Activated CD8-positive, alpha-beta memory T cell treated with anti-CD3 and anti-CD28 coated beads, Interleukin-2, amount 50 U/mL, for 24 hours (primary cell): ENCODE measurements around the gene PI16.
"Not testable (repeated sequence)": the region's sequence is repeated elsewhere in the genome, so short reads cannot be mapped to it uniquely, and the experiment has no call there.

ENCODE experiments used
- DNase-seq: peaks from one replicate; pipeline ENCODE4 v3.0.0-alpha.2; 2020; ENCODE audit errors: extremely low read depth

PI16 gene

GRCh38 chr6:36975231-36976006 lies 20.9 kb downstream of the PI16 start:
- no peak for DNase-seq

- no peak for DNase-seq
These were observed 21.4 kb downstream of the PI16 start for GRCh38 chr6:36976007-36976264.

DNA sequence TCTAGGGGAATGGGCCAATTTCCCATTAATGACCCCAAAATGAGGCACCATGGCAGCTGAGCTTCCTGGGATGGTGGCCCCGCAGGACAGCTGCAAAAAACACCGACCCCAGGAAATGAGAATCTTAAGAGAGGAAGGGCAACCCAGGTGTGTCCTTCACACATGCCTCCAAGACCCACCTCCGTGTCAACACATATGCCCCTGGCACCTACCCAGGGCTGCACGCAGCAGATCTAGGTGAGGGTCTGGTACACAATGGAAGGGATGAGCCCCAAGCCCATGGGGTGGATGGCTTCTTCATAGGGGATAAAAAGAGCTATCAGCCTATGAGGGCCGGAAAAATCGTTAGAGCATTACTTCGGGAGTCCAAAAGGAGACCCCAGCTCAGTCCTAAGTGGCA lies 22.0 kb downstream of the PI16 start:
- no peak for DNase-seq

GRCh38 chr6:36976931-36977330 lies 22.4 kb downstream of the PI16 start:
- DNase-seq, result no peak

GRCh38 chr6:36977470-36977941 lies 23.0 kb downstream of the PI16 start:
- no peak for DNase-seq

- no peak for DNase-seq
These were observed 24.1 kb downstream of the PI16 start for GRCh38 chr6:36978421-36979346.

DNA sequence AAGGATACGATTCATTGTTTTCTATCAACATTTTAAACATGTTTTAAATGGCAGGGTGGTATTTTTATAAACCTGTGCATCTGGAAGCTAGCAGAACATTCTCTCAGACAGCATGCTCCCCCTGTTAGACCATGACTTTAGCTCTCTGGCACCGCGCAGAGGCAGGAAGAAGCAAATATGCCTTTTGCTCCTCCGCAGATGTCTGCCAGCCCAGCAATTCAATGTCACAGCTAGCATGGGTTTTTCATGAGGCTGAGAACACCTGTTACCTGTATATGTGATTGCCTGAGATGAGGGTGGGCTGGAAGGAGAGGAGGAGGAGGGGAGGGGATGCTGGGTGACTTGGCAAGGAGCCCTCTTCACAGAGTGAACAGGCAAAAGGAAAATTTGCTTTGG lies 24.8 kb downstream of the PI16 start:
- DNase-seq, result no peak

GRCh38 chr6:36980129-36980528 lies 25.6 kb downstream of the PI16 start:
- no peak for DNase-seq

GRCh38 chr6:36980876-36981619 lies 26.5 kb downstream of the PI16 start:
- no peak for DNase-seq

DNA sequence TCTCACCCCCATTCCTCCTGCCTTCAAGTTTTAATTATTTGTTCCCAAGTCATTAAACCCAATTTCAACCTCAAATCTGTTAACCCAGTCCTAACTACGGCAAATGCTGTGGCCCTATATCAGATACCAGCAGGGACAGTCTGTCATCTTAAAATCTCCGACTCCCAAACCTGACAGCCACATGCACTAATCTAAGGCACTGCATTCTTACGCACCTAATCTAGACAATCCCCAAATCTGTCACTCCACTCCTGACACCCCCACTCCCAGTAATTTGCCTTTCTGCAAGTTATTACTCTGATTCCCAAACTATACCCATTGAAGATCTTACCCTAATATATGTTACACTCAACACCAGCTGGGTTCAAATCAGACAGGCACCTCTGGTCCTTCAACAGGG lies 29.0 kb downstream of the PI16 start:
- DNase-seq, result no peak

DNA sequence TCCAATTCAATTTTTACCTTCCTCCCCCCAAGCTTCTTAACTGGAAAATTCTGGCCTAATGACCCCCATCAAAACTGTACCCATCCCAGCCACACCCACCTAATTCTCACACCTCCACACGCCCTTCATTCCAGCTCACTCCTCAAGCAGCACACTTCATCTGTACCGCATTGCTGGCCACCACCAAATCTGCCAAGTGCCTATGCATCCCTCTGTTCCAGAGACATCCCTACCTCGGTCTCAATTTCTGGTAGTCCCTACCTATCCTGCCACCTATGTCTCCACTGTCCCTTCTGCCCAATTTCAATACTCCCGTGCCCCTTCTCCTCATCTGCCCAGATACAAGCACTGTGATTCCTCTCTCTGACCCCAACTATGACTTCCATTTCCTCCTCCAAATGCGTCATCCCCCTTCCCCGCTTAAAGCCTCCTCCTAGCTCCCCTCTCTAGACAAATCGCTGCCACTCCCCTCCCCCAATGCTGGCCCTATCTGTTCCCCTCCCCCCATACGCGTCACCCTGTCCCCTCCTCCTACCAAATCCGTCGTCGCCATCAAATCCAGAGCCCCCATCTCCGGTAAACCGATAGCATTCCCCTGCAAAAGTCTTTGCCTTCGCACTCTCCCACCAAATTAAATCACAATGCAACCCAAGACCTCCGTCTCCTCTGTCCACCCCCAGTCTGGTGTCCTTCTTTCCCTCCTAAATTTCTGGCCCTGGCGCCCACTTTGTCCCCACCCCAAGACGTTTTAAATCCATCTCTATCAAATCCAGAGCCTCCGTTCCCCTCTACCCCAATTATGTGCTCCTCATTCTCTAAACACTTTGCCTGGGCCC lies 30.3 kb downstream of the PI16 start:
- peak; percentile 28 for DNase-seq

GRCh38 chr6:36985417-36985807 lies 30.9 kb downstream of the PI16 start:
- DNase-seq, result no peak

DNA sequence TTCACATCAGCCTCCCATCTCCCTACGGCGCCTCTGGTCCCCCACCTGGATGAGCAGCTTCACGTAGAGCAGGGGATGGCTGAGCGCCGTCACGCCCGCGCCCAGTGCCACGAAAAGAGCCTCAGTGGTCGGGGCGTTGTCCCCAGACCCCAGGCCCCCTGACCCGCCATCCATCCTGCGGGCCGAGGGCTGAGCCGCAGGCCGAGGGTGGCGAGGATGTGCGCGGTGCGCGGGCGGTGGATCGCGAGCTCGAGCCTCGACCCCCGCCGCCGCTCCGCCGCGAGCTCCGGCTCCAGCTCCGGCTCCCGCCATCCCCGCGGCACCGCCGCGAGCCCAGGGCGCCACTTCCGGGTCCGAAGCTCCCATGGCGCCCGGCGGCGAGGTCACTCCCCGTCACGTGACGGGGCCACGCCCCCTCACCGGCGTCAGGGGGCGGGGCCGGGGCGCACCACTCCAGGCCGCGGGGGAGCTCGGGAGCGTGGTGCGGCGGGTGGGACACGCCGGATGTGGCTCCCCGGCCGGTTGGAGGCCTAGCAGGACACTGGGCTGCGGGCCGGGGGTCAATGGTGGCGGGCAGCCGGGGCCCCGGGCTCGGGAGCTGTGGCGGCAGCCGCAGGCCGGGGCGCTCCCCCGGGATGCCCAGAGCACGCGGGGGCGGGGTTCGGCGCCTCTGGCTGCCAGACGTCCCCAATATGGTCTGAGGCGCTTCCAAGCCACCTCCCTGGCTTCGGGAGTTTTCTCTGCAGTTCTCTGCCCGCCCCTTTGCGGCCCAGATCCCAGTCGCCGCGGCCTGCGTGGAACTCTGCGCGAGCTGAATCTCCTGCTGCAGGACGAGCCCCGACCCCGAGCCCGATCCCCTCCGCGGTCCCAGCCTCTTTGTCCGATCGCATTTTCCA lies 31.5 kb downstream of the PI16 start, which contains the start of gene MTCH1:
Gene MTCH1, minus strand, starts transcription at position 389 of the 896 bp plus-strand sequence. Its CDS starts 23 bp downstream, at position 366.
- DNase-seq, result peak; percentile 46

DNA sequence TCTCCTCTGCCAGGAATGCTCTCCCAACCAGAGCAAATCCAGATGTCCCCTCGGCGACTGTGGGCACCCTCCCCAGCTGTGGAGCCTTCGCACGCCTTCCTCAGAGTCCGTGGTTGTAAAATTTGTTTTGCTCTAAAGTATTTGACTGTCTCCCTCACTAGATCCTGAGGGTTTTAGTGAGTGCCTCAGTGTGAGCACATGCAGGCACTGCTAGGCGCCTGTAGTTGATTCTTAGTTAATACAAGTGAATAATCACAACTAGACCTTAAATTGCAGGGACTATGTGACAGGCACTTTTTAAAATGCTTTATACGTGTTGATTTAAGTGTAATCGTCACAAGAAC lies 32.1 kb downstream of the PI16 start:
- no peak for DNase-seq

DNA sequence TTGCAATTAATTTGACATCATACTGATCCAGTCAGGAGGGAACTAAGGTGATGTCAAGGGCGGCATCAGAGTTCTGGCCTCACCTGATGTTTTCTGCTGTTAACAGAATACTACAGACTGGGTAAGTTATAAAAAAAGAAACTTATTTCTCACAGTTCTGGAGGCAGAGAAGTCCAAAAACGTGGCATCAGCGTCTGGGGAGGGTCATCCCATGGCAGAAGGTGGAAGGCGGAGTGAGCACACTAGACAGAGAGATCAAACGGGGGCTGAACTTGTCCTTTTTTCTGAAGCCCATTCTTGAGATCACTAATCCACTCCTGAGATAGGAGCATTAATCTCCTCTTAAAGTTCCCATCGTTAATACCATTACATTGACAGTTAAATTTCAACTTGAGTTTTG lies 34.7 kb downstream of the PI16 start:
- no peak for DNase-seq

DNA sequence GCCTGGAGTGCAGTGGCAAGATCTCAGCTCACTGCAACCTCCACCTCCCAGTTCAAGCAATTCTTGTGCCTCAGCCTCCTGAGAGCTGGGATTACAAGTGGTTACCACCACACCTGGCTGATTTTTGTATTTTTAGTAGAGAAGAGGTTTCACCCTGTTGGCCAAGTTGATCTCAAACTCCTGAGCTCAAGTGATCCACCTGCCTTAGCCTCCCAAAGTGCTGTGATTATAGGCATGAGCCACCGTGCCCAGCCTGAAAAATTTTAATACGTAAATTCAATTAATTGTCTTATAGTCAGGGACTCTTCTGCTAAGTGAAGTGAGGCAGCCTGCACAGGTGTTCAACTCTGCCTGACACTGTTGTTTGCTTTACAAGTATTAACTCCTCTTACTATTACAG lies 35.9 kb downstream of the PI16 start:
- not testable (repeated sequence) for DNase-seq

DNA sequence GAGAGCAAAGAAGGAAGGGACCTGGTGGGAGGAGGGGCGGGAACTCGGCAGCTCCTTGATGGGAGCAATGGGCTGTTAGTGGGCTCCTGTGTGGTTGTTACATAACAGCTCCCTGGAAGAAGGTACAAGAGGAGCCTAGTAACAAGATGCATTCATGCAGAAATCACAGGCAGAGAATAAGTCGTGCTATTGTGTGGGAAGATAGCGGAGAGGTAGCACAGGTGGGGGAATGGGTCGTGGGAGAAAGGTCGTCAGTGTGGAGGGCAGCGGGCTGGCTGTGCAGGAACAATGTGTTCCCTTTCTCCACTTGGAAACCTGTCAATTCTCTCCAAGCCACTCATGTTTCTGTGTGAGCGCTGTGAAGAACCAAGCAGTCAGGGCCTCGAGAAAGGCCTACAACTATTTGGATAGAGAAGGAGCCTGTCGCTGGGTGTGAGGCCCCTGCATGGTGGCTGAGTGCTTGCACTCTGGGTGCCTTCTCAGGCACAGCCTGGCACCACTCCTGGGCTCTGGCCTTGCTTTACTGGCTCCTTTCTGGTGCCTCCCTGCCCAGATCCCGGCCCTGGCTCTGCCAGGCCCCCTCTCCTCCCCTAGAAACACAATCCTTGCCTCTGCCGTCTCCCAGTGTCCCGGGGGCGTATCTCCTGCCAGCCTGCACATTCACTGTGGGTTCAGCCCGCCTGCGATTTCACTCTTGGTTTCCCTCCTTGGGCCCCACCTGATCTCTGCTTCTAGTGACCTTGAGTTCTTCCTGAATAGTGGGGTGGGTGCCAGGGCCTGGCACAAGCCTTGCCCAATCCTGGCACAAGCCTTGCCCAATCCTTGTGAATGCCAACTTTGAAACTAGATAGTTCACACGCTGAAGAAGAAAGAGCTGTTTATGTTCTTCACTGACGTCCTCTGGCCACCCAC lies 43.5 kb downstream of the PI16 start:
- no peak for DNase-seq

- no peak for DNase-seq
These were observed 44.1 kb downstream of the PI16 start for GRCh38 chr6:36998723-36999038.

DNA sequence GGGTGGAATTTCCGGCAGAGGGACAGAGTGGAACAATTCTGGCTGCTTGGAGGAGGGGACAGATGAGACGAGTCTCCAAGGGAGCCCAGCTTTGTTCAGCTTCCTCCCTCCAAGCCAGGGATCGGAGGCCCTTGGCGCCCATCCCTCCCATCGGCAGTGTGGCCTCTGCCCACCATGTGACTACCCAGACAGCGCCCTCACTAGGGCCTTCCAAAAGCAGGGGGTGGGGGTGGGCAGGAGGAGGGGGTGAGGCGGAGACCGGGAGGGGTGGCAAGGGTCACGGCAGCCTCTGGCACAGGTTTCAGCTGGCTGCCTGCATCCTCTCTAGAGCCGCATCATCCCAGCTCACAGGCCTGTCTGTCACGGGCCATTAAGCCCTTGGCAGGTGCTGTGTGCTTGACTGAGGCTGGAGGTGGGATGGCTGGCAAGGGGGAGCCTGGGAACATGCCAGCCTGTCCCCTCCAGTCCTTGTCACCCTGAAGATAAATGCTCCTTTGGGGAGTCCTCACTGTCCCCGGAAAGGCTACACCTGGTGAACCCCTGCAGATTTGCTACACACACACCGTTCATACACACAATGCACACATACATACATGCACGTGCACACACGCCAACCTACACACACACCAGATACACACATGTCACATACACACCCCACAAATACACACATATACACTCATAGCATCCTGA lies 44.7 kb downstream of the PI16 start:
- no peak for DNase-seq
